ENCODE data around the gene OSBP2. TPM values are rescaled to one million over a fixed set of nuclear protein-coding genes. Genes with fewer than 3 reads are reported as not detected.

The OSBP2 gene
- polyA plus RNA-seq, 1 donor (not counting 4 experiments of a cell fraction or from before 2014, with no cell fraction given), result 3.0 TPM

DNA sequence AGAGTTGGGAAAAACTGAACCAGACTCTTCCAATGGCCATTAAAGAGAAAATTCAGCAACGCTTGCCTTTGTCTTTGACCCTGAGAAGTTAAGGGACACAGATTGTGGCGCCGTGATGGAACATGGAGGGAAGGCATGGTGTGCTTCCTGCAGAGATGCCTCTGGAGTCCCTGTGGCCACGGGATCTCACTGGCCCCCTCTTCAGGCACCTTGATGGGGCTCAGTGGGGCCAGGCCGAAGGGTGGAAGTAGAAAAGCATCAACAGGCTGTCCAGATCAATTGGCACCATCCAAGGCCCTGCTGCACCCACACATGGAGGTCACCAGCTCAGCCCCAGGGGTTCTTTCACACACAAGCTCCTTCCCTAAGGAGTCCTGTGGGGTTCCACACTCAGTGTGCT is 231.0 kb downstream of the OSBP2 start:
- no peak for TF ChIP-seq EZH2 (IDR thresholded peaks at IDR 0.05; ENCODE audit: low read length)
- TF ChIP-seq CTCF (optimal IDR thresholded peaks at IDR 0.05 in 1 of 3, IDR thresholded peaks at IDR 0.05 in 1 of 3, conservative IDR thresholded peaks at IDR 0.05 in 1 of 3; ENCODE audit: extremely low read depth in 1 of 3, insufficient read depth in 2 of 3, low read length in 3 of 3), result no peak
- Histone ChIP-seq H3K9ac (ENCODE audit: control insufficient read depth, extremely low read depth, insufficient read depth, low read length) (no peak overlapping the region), H3K27me3 (ENCODE audit: control insufficient read depth, extremely low read depth, insufficient read depth, low read length) (no peaks in the 10 kb centered on the region), H3K27ac (ENCODE audit: control insufficient read depth, insufficient read depth, low read length) (no peak overlapping the region), H3K79me2 (ENCODE audit: control insufficient read depth, insufficient read depth, low read length) (no peaks in the 10 kb centered on the region), H3K4me1 (ENCODE audit: control insufficient read depth, extremely low read depth, insufficient read depth, low read length) (peaks cover 4% of the 10 kb centered on the region), H3K36me3 (ENCODE audit: control insufficient read depth in 2 of 2, extremely low read depth in 1 of 2, insufficient read depth in 2 of 2, low read length in 2 of 2) (peaks cover 18 to 27% of the 10 kb centered on the region in 2 experiments), H2AFZ (ENCODE audit: control insufficient read depth, low read length) (no peak overlapping the region), H4K20me1 (ENCODE audit: control insufficient read depth, extremely low read depth, insufficient read depth, low read length) (no peaks in the 10 kb centered on the region), H3K9me1 (ENCODE audit: control insufficient read depth, extremely low read depth, insufficient read depth, low read length) (no peaks in the 10 kb centered on the region), H3K9me3 (ENCODE audit: control insufficient read depth, low read depth, low read length) (no peaks in the 10 kb centered on the region), H3K4me2 (ENCODE audit: control insufficient read depth, extremely low read depth, insufficient read depth, low read depth, low read length) (no peak overlapping the region), H3K4me3 (ENCODE audit: control insufficient read depth in 2 of 3, extremely low read depth in 1 of 3, insufficient read depth in 2 of 3, low read depth in 1 of 3, low read length in 3 of 3) (no peak overlapping the region)
- DNase-seq (ENCODE audit: low read depth, low spot score) (no peak), FAIRE-seq (no peak)
- dilution Hi-C loops (cut with MboI; ENCODE audit: extremely low pct_ligation_motif_present, low sequenced_read_pairs), result no loop called here

DNA sequence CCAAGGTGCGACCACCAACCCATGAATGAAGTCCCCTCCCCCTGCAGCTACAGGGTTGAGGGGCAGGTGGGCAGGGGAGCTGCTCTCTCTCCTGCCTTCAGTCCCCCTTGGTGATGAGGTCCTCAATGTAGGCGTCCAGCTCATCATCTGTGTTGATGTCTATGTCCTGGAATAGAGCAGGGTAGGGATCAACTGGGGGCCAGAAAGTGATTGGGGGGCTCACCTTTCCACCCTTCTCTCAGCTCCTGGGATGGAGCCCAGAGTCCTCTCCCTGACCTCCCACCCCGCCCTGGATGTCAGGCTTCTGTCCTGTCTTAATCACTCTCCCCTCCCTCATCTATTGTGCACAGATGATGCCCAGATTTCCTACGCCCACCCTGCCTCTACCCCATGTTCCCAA is 232.0 kb downstream of the OSBP2 start:
- Histone ChIP-seq H3K9me3 (ENCODE audit: control insufficient read depth, low read depth, low read length) (no peaks in the 10 kb centered on the region), H2AFZ (ENCODE audit: control insufficient read depth, low read length) (no peak overlapping the region), H3K27me3 (ENCODE audit: control insufficient read depth, extremely low read depth, insufficient read depth, low read length) (no peaks in the 10 kb centered on the region), H3K4me3 (ENCODE audit: control insufficient read depth in 2 of 3, extremely low read depth in 1 of 3, insufficient read depth in 2 of 3, low read depth in 1 of 3, low read length in 3 of 3) (no peak overlapping the region), H3K9me1 (ENCODE audit: control insufficient read depth, extremely low read depth, insufficient read depth, low read length) (no peaks in the 10 kb centered on the region), H4K20me1 (ENCODE audit: control insufficient read depth, extremely low read depth, insufficient read depth, low read length) (no peaks in the 10 kb centered on the region), H3K9ac (ENCODE audit: control insufficient read depth, extremely low read depth, insufficient read depth, low read length) (no peak overlapping the region), H3K27ac (ENCODE audit: control insufficient read depth, insufficient read depth, low read length) (no peak overlapping the region), H3K4me1 (ENCODE audit: control insufficient read depth, extremely low read depth, insufficient read depth, low read length) (no peaks in the 10 kb centered on the region), H3K79me2 (ENCODE audit: control insufficient read depth, insufficient read depth, low read length) (no peaks in the 10 kb centered on the region), H3K36me3 (ENCODE audit: control insufficient read depth in 2 of 2, extremely low read depth in 1 of 2, insufficient read depth in 2 of 2, low read length in 2 of 2) (peaks cover 23 to 31% of the 10 kb centered on the region in 2 experiments), H3K4me2 (ENCODE audit: control insufficient read depth, extremely low read depth, insufficient read depth, low read depth, low read length) (no peak overlapping the region)
- dilution Hi-C loops (cut with MboI; ENCODE audit: extremely low pct_ligation_motif_present, low sequenced_read_pairs), result no loop called here
- DNase-seq (ENCODE audit: low read depth, low spot score) (no peak), FAIRE-seq (no peak)
- no peak for TF ChIP-seq EZH2 (IDR thresholded peaks at IDR 0.05; ENCODE audit: low read length)
- no peak for TF ChIP-seq CTCF (optimal IDR thresholded peaks at IDR 0.05 in 1 of 3, IDR thresholded peaks at IDR 0.05 in 1 of 3, conservative IDR thresholded peaks at IDR 0.05 in 1 of 3; ENCODE audit: extremely low read depth in 1 of 3, insufficient read depth in 2 of 3, low read length in 3 of 3)

Measured in keratinocyte (primary cell).